GM06990 (cell line): ENCODE measurements around the gene INO80C.
"Not testable (repeated sequence)": the region's sequence is repeated elsewhere in the genome, so short reads cannot be mapped to it uniquely, and the experiment has no call there.

Experiments
- DNase-seq: peaks from one replicate; pipeline ENCODE4 v3.0.0-alpha.2; 2011; ENCODE audit not compliant: insufficient read length; ENCODE audit errors: extremely low read depth
- H3K27me3 ChIP-seq: replicated peaks from 2 replicates; pipeline ENCODE4 v1.6.0; 2011; ENCODE audit warnings: low read length; ENCODE audit not compliant: control insufficient read depth, insufficient read depth
- H3K36me3 ChIP-seq: 2 replicates; pipeline ENCODE4 v1.5.1; 2011; ENCODE audit warnings: low read length; ENCODE audit not compliant: control insufficient read depth, insufficient read depth
- H3K4me3 ChIP-seq: replicated peaks from 2 replicates; pipeline ENCODE4 v1.5.1; 2011; ENCODE audit warnings: low read depth, mild to moderate bottlenecking, control low read depth, low read length
- CTCF ChIP-seq: IDR thresholded peaks from 2 replicates; pipeline ENCODE4 v1.5.1; 2011; ENCODE audit warnings: low read length, control low read depth, mild to moderate bottlenecking, inconsistent platforms; ENCODE audit not compliant: insufficient read depth, poor library complexity, severe bottlenecking

The INO80C gene

DNA sequence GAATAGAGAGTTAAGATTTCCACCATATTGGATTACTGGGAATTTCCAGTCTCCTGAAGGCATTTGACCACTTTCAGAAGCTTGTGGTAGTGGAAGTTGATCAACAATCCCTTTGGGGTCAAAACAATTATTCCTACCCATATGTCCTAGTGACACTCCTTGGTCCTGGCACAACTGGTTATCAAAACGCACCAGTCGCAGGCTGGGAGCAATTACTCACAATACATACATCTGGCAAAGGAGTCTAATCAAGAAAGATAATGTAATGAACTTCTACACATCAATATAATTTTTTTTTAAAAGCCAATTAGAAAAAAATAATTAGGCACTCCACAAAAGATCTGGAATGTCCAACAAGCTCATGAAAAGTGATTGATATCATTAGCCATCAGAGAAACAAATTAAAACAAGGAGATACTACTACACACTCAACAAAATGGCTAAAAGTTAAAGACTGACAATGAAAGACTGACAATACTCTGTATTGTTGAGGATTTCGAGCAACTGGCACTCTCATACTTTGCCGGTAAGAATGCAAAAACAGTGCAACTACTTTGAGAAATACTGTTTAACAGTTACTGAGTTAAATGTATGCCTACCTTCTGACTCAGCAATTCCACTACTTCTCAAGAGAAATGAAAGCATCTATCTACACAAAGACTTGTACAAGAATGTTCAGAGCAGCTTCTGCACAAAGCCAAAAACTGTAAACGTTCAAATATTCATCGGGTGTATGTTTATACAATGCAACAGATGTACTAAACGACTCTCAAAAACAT, 2.0 kb downstream of the INO80C start:
- TF ChIP-seq CTCF = no peak
- Histone ChIP-seq H3K27me3 (no peaks in the 10 kb centered on the region), H3K4me3 (no peak overlapping the region), H3K36me3 (no peaks in the 10 kb centered on the region)
- no peak for DNase-seq

DNA sequence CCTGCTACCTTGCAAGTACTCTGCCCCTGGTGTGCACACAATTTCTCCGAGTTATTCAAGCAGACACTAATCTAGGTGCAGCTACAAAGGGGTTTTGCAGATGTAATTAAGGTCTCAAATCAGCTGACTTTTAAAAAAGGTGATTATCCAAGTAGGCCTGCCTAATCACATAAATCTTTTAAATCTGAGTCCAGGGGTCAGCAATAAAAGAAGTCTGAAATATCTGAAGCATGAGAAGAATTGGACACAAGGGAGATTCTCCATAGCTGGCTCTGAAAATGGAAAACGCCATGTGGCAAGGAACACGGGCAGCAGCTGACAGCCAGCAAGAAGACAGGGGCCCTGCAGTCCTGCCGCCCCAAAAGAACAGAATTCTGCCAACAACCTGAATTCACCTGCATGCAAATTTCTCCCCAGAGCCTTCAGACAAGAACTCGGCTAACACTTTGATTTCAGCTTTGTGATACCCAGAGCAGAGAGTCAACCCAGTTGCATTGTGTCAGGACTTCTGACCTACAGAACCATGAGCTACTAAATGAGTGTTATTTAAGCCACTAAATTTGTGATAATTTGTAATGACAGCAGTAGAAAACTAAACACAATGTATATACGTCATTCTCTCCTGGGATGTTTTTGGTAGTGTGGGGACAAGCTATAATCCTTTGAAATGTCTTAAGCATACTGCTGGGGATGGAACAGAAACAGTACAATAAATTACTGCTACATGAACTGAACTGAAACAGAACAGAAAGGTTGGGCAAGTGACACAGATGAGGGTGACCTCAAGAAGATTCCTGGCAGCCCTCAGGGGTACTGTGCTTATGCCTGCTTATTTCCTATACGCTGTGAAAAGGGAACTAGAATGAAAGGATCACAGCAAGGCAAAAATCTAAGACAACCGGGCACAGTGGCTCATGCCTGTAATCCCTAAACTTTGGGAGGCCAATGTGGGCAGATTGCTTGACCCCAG, 3.2 kb downstream of the INO80C start:
- no peak overlapping the region for H3K4me3 ChIP-seq
- H3K27me3 ChIP-seq = no peaks in the 10 kb centered on the region
- H3K36me3 ChIP-seq = no peaks in the 10 kb centered on the region
- no peak for DNase-seq
- no peak for TF ChIP-seq CTCF

GRCh38 chr18:35491700-35492077, 6.1 kb downstream of the INO80C start:
- DNase-seq = no peak
- no peak overlapping the region for H3K4me3 ChIP-seq
- H3K27me3 ChIP-seq = no peaks in the 10 kb centered on the region
- no peaks in the 10 kb centered on the region for H3K36me3 ChIP-seq
- TF ChIP-seq CTCF = no peak

DNA sequence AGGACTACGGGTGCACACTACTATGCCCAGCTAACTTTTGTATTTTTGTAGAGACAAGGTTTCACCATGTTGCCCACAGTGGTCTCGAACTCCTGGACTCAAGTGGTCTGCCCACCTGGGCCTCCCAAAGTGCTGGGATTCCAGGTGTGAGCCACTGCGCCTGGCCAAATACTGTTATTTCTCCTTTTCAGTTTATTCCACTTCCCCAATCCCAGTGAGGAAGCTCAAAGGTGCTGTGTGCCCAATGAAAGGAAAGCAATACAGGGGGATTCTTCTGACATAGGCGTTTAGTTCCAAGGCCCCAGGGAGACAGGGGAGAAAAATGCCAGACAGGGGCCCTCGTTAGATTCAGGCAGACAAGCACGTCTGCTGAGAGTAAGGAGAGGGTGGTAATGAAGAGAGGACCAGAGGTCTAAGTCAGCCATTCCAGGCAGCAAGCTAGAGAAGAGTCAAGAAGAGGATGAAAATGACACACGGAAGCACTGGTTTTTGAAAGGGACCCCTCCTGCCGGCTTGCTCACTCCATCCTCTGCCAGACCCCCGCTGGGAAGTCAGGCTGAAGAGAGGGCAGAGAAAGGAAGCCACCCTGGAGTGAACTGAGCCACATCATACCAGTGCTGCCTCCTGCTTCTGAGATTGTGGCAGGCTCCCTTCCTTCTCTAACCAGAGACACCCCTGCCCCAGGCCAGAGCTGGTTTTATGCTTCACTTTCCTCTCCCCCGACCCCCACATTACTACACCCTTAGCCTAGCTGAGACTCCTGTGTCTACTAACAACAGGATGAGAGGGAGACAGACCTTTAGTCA, 6.7 kb downstream of the INO80C start:
- no peak overlapping the region for H3K4me3 ChIP-seq
- H3K27me3 ChIP-seq = no peaks in the 10 kb centered on the region
- no peak for DNase-seq
- no peak for TF ChIP-seq CTCF
- no peaks in the 10 kb centered on the region for H3K36me3 ChIP-seq

DNA sequence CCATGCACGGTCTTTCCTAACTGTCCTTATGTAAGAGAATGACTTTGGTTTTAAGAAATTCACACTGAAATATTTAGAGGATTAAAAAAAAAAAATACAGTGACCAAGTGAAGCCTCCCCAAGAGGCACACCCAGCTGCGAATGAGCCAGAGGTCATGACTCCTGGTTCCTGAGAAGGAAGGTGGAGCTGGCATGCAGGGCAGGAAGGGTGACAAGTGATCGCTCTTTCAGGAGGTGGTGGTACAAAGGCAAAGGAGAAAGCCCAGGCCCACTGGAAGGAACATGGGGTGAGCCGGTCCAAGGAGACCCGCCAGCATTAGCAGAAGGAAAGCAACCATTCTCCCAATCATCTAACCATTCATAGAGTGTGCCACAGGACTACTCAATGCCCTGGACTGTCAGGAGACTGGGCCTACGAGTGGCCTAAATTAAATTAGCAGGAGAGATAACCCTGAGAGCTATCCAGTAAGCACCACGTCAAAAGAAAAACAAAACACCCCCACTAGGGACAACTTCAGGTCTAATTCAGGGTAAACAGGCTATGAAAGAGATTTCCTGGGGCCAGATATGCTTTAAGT, 7.8 kb downstream of the INO80C start:
- H3K4me3 ChIP-seq = no peak overlapping the region
- H3K36me3 ChIP-seq = no peaks in the 10 kb centered on the region
- no peaks in the 10 kb centered on the region for H3K27me3 ChIP-seq
- no peak for TF ChIP-seq CTCF
- DNase-seq = no peak

GRCh38 chr18:35489281-35489680, 8.5 kb downstream of the INO80C start:
- not testable (repeated sequence) for H3K27me3 ChIP-seq, H3K4me3 ChIP-seq, DNase-seq, H3K36me3 ChIP-seq

GRCh38 chr18:35488396-35488795, 9.4 kb downstream of the INO80C start:
- H3K36me3 ChIP-seq, H3K27me3 ChIP-seq, DNase-seq, H3K4me3 ChIP-seq: not testable (repeated sequence)

DNA sequence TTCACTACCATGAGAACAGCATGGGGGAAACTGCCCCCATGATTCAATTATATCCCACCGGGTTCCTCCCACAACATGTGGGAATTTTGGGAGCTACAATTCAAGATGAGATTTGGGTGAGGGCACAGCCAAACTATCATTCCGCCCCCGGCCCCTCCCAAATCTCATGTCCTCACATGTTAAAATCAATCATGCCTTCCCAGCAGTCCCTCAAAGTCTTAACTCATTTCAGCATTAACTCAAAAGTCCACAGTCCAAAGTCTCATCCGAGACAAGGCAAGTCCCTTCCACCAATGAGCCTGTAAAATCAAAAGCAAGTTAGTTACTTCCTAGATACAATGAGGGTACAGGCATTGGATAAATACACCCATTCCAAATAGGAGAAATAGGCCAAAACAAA, 10.2 kb downstream of the INO80C start:
- H3K36me3 ChIP-seq, DNase-seq, H3K4me3 ChIP-seq, H3K27me3 ChIP-seq: not testable (repeated sequence)
